HAP-1 (cell line): Measurements from ENCODE around the gene CUX1.
"Not testable (repeated sequence)": the region's sequence is repeated elsewhere in the genome, so short reads cannot be mapped to it uniquely, and the experiment has no call there.

Experiments
- DNase-seq, 2 experiments: peaks; one replicate each; pipeline ENCODE4 v3.0.0-alpha.2; 2016 to 2020; ENCODE audit warnings: low spot score in 2 of 2
- H3K27me3 ChIP-seq: fragments of 250-450 bp; sonication (Bioruptor Pico); 2 replicates; pipeline ENCODE4 v1.5.1; 2020; ENCODE audit warnings: low read depth, mild to moderate bottlenecking, moderate library complexity
- H3K36me3 ChIP-seq: fragments of 250-450 bp; sonication (Bioruptor Pico); replicated peaks from 2 replicates; pipeline ENCODE4 v1.5.1; 2020; ENCODE audit warnings: mild to moderate bottlenecking
- H3K4me1 ChIP-seq: fragments of 250-450 bp; sonication (Bioruptor Pico); 2 replicates; pipeline ENCODE4 v1.5.1; 2020; ENCODE audit warnings: mild to moderate bottlenecking
- H3K4me3 ChIP-seq: fragments of 250-450 bp; sonication (Bioruptor Pico); 2 replicates; pipeline ENCODE4 v1.5.1; 2020; ENCODE audit warnings: mild to moderate bottlenecking, moderate library complexity
- H3K9me3 ChIP-seq: fragments of 250-450 bp; sonication (Bioruptor Pico); 2 replicates; pipeline ENCODE4 v1.5.1; 2020; ENCODE audit warnings: mild to moderate bottlenecking, moderate library complexity
- in situ Hi-C: fragments of 300-500 bp; cut with MboI; formaldehyde crosslinking; loops from 3 replicates; pipeline ENCODE4 v1.14.3; 2020; ENCODE audit warnings: low sequenced_read_pairs, inconsistent platforms, mixed read lengths

CUX1 gene

DNA sequence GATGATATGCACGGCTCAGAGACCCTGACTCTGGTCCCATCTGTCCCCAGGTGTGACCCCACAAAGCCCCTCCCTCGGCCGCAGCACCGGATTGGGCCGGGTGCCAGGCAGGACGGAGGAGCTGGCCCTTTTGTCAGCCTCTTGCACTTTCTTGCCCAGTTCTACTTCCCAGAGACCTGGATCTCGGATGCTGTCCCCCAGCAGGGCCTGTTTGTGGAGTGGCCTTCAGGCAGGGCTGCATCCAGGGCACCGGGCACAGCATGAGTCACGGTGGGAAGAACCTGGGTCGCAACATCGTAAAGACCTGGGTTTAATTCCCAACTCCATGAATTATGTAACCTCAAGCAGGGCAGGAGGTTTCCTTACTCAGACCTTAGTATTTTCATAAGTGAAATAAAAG, 310.9 kb downstream of the CUX1 start:
- H3K27me3 ChIP-seq: no peaks in the 10 kb centered on the region
- H3K4me3 ChIP-seq: no peak overlapping the region
- DNase-seq: no peak
- H3K36me3 ChIP-seq: no peaks in the 10 kb centered on the region
- in situ Hi-C loops: no loop called here
- no peaks in the 10 kb centered on the region for H3K4me1 ChIP-seq
- H3K9me3 ChIP-seq: no peaks in the 10 kb centered on the region

DNA sequence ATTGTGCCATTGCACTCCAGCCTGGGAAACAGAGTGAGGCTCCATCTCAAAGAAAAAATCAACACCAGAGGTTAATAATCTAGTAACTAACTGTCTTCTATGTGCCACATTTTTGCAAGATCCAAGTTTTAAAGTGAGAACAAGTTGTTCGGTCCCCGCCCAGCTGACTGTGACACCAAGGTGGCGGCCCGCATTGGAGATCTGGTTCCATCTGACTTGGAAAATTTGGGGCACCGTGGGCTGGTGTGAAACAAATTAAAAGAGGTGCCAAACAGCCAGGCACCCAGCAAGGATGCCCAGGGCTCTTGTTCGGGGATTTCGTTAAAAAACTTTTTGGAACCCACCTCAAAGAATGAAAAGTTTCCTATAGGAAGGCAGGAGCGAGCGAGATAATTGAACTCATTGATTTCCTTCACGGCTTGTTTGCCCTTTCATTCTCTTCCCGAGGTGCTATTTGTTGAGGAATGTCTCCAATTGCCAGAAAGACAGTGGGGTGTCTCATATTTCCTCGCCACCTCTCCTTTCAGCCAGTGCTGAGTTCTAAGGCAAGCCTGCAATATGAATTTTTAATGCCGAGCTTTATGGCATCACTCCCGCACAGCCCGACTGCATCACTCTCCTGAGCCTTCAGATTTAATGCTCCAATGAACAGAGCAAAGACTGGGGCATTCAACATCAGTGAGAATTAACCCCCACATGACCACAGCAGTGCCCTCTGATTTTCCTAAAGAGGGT, 312.4 kb downstream of the CUX1 start:
- H3K9me3 ChIP-seq: no peaks in the 10 kb centered on the region
- in situ Hi-C loops: no loop called here
- H3K4me3 ChIP-seq: no peak overlapping the region
- no peak for DNase-seq
- no peaks in the 10 kb centered on the region for H3K36me3 ChIP-seq
- no peaks in the 10 kb centered on the region for H3K27me3 ChIP-seq
- no peaks in the 10 kb centered on the region for H3K4me1 ChIP-seq

DNA sequence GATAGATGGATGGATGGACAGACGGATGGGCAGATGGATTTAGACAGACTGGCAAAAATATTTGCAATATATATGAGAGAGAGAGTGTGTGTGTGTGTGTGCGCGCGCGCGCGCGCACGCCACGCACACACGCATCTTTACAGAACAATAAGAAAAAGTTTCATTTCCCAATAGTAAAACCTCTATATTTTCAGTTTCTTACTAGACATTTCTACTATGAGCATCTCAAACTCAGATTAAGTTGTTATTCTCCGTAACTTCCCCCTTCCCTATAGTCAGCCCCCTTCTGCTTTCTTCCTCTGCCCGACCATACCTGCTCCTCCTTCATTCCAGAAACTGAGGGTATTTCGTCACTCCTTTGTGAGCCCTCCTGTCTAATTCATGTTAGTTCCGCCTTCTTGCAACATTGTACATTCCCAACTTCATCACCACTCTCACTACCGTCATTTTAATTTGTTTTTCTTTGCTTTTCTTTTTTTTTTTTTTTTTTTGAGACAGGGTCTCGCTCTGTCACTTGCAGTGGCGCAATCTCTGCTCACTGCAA, 314.9 kb downstream of the CUX1 start:
- DNase-seq: no peak
- no peaks in the 10 kb centered on the region for H3K9me3 ChIP-seq
- no peak overlapping the region for H3K4me3 ChIP-seq
- no peaks in the 10 kb centered on the region for H3K4me1 ChIP-seq
- no peaks in the 10 kb centered on the region for H3K27me3 ChIP-seq
- no peaks in the 10 kb centered on the region for H3K36me3 ChIP-seq
- in situ Hi-C loops: no loop called here

DNA sequence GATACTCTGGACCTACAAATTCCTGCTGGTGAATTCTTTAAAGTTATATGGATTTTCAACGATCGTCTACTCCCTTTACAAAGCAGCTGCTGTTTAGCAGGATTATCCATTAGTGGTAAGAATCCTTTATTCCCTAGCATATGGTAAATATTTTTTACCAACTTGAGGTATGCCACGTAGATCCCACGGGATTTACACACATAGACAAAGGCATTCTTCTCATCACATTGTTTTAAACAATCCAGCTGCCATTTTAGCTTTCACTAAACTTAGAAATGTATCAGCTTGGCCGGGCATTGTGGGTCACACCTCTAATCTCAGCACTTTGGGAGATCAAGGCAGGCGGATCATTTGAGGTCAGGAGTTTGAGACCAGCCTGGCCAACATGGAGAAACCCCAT, 321.2 kb downstream of the CUX1 start:
- Histone ChIP-seq H3K36me3 (no peaks in the 10 kb centered on the region), H3K9me3 (no peaks in the 10 kb centered on the region), H3K4me3 (no peak overlapping the region), H3K4me1 (peaks cover 3% of the 10 kb centered on the region; the same call in 1 of the 2 replicates), H3K27me3 (no peaks in the 10 kb centered on the region)
- in situ Hi-C loops: no loop called here
- peak; percentile 21 to 28 for DNase-seq

DNA sequence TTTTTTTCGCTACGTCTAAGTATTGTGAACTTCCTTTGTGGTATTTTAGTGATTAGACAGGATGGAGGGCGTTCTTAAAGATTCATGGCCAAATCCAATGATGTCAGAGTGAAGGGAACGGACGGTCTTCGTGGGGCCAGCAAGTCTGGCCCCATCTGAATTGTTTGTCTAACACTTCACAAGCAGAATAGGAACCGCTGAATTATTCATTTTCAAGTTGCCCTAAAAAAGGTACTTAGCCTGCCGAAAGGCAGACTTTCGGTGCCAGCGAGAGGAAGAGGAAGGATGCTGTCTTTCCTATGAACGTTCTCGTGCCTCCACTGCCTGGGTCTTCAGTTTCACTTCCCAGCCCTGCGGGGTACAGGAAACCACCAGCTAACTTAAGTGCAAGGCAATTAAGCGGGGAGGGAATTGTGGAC, 323.5 kb downstream of the CUX1 start:
- DNase-seq: no peak
- H3K9me3 ChIP-seq: no peaks in the 10 kb centered on the region
- H3K27me3 ChIP-seq: no peaks in the 10 kb centered on the region
- H3K4me1 ChIP-seq: peaks cover 3% of the 10 kb centered on the region; the same call in 1 of the 2 replicates
- no peaks in the 10 kb centered on the region for H3K36me3 ChIP-seq
- in situ Hi-C loops: no loop called here
- no peak overlapping the region for H3K4me3 ChIP-seq

DNA sequence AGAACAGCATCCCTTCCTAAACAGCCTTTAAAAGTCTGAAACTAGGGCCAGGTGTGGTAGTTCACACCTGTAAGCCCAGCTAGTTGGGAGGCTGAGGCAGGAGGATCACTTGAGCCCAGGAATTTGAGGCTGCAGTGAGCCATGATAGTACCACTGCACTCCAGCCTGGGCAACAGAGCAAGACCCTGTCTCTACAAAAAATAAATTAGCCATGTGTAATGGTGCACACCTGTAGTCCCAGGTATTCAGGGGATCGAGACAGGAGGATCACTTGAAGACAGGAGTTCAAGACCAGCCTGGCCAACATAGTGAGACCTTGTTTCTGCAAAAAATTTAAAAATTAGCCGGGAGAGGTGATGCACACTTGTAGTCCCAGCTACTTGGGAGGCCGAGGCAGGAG, 325.0 kb downstream of the CUX1 start:
- H3K36me3 ChIP-seq, H3K4me3 ChIP-seq, in situ Hi-C loops, H3K9me3 ChIP-seq, DNase-seq, H3K27me3 ChIP-seq, H3K4me1 ChIP-seq: not testable (repeated sequence)

DNA sequence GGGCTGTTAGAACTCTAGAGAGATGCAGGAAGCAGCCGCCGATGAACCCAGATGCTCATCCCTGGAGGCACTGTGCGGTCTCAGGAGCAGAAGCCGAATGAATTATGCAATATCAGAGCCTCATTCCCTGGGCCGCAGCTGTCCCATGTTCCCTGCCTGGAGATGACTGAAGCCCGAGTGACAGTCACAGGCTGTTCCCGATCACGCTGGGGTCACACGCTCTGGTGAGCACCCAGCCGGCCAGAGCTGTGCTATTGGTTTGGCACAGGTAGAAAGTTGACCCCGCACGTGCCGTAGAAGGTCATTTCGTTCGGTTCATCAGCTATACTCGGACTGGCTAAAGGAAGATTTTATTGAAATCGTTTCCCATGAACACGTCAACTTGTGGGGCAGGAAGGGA, 328.7 kb downstream of the CUX1 start:
- no peak for DNase-seq
- H3K27me3 ChIP-seq: no peaks in the 10 kb centered on the region
- peaks cover 6% of the 10 kb centered on the region for H3K4me1 ChIP-seq
- no peaks in the 10 kb centered on the region for H3K36me3 ChIP-seq
- no peaks in the 10 kb centered on the region for H3K9me3 ChIP-seq
- no peak overlapping the region for H3K4me3 ChIP-seq
- in situ Hi-C loops: no loop called here

DNA sequence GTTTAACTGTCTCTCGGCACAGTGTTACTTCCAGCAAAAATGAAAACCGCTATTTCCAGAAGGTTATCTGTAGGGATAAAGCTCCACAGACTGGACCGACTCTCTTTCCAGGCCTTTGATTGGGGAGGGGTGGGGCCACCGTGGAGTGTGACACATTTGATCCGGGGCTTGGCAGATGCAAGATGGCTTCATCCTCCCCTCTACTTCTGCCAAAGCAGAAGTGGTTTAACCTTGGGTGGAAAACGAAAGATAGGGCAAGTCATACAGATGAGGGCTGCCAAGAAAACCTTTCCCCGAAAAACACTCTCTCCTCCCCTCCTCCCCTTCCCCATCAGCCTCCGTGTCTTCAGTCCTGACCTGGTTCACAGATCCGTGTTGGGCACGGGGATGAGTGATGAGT, 329.6 kb downstream of the CUX1 start:
- in situ Hi-C loops: no loop called here
- H3K4me1 ChIP-seq: peaks cover 9% of the 10 kb centered on the region
- H3K9me3 ChIP-seq: no peaks in the 10 kb centered on the region
- no peak for DNase-seq
- no peaks in the 10 kb centered on the region for H3K27me3 ChIP-seq
- no peaks in the 10 kb centered on the region for H3K36me3 ChIP-seq
- no peak overlapping the region for H3K4me3 ChIP-seq

DNA sequence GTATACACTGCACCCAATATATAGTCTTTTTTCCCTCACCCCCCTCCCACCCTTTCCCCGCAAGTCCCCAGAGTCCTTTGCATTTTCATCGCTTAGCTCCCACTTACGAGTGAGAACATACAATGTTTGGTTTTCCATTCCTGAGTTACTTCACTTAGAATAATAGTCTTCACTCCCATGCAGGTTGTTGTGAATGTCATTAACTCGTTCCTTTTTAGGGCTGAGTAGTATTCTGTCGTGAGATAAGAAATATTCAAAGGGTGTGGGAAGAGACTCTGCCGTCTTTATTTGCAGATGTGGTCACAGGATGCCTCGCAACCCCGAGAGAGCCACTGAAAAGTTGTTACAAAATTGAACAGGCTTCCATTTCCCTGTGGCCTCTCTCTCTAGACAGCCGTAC, 331.4 kb downstream of the CUX1 start:
- H3K4me3 ChIP-seq: no peak overlapping the region
- in situ Hi-C loops: no loop called here
- H3K36me3 ChIP-seq: no peaks in the 10 kb centered on the region; the same call in 1 of the 2 replicates
- no peak for DNase-seq
- no peaks in the 10 kb centered on the region for H3K9me3 ChIP-seq
- H3K4me1 ChIP-seq: peaks cover 15% of the 10 kb centered on the region
- no peaks in the 10 kb centered on the region for H3K27me3 ChIP-seq

DNA sequence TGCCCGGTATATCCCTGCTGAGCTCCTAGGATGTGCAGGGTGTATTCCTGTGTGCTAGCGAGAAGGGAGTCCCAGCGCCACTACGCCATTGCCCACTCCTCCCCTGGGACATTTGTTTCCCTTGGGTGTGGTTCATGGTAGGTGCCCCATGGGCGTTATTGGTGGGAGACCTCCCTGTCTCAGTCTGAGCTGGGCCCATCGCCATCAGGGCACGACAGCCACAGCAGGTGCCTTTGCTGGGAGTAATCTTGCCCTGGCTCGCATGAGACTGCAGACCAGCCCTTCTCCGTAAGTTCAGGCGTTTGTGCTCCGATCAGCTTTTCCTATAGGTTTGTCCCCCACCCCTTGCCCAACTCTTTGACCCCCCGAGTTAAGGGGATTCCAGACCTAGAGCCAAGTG, 332.0 kb downstream of the CUX1 start:
- Histone ChIP-seq H3K27me3 (no peaks in the 10 kb centered on the region), H3K4me1 (peaks cover 15% of the 10 kb centered on the region), H3K36me3 (no peaks in the 10 kb centered on the region; the same call in 1 of the 2 replicates), H3K4me3 (no peak overlapping the region), H3K9me3 (no peaks in the 10 kb centered on the region)
- in situ Hi-C loops: no loop called here
- no peak for DNase-seq

DNA sequence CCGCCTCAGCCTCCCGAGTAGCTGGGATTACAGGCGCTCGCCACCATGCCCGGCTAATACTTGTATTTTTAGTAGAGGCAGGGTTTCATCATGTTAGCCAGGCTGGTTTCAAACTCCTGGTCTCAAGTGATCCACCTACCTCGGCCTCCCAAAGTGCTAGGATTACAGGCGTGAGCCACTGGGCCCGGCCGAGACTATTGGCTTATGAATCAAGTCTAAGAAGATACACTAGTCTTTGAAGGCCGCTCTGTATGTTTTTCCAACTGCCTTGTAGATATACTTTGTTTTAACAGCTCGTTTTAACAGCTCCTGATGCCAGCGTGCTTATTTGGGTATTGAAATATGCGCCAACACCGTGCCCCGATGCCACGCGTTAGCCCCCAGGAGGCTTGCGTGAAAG, 332.8 kb downstream of the CUX1 start:
- H3K36me3 ChIP-seq: no peaks in the 10 kb centered on the region; the same call in 1 of the 2 replicates
- in situ Hi-C loops: no loop called here
- no peak for DNase-seq
- no peaks in the 10 kb centered on the region for H3K9me3 ChIP-seq
- peaks cover 15% of the 10 kb centered on the region for H3K4me1 ChIP-seq
- no peak overlapping the region for H3K4me3 ChIP-seq
- no peaks in the 10 kb centered on the region for H3K27me3 ChIP-seq

DNA sequence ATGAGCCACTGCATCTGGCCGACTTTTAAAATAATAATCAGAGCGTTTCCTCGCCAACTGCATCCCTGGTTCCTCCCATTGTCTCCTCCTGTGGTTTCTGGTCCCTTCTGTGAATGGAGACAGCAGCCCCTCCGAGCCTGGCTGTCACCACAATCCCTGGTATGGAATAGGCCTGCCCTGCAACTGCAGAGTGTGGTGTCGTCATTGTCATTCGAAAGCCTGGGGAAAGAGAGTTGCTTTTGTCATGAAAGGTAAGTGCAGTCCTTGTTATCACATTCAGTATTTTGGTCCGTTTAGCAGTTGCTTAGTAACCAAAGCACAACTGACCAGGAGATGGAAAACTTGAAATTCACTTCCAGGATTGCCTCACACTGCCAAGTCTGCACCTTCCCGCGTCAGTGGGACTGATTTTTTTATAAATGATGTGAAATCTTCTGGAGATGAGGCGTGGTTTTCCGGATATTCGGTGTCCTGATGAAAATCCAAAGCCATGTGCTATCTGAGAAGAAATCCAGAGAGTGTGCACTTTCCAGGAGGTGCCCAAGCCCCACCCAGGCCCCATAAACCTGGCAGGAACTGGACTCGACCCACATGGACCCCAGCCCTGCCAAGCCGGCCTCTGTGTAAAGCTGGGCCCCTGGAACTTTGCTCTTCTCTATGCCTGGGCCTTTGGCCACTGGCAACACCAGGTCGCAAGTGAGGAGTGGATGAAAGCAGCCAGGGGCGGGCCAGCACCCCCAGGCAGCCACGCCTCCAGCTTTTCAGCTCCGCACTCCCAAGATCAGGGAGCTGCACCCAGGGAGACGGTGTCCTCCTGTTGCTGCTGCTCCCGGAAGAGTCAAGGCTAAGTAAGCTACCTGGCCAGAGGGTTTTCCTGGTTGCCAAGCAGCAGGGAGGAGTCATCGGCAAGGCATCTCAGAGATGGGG, 335.5 kb downstream of the CUX1 start:
- peak; percentile 56 to 71 for DNase-seq
- no peaks in the 10 kb centered on the region; the same call in 1 of the 2 replicates for H3K36me3 ChIP-seq

DNA sequence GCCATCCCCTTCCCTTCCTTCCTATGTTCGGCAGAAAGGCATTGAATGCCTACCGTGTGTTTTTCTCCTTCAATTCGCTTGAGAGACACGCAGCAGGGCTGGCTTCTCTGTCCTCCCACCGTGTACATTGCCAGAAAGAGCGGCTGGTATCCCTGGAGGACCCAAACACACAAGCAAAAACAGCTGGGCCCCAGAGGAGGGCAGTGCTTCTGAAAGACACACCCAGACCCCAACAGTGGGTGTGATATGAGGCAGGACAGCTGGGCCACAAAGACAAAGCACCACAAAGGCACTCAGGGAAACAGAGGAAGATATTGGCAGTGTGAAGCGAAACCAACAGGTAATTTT, 336.1 kb downstream of the CUX1 start:
- H3K4me3 ChIP-seq: no peak overlapping the region
- no peaks in the 10 kb centered on the region for H3K27me3 ChIP-seq
- no peak for DNase-seq
- peaks cover 15% of the 10 kb centered on the region for H3K4me1 ChIP-seq
- in situ Hi-C loops: no loop called here
- H3K36me3 ChIP-seq: no peaks in the 10 kb centered on the region; the same call in 1 of the 2 replicates
- H3K9me3 ChIP-seq: no peaks in the 10 kb centered on the region

More for the DNA sequence above, 335.5 kb downstream of the CUX1 start:
- Histone ChIP-seq H3K4me3 (no peak overlapping the region), H3K27me3 (no peaks in the 10 kb centered on the region), H3K4me1 (peaks cover 15% of the 10 kb centered on the region), H3K9me3 (no peaks in the 10 kb centered on the region)
- in situ Hi-C loops: no loop called here

DNA sequence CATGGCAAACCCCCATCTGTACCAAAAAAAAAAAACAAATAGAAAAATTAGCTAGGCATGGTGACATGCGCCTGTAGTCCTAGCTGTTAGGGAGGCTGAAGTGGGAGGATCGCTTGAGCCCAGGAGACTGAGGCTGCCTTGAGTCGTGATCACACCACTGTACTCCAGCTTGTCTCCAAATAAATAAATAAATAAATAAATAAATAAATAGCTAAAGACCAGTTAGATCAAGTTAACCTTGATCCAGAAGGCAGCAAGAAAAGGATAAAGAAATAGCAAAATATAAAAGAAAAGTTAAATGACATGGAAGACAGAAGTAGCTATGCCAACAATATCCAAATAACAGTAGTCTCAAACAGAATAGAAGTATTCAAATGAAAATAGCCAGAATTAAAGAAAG, 337.0 kb downstream of the CUX1 start:
- no peaks in the 10 kb centered on the region; the same call in 1 of the 2 replicates for H3K36me3 ChIP-seq
- no peaks in the 10 kb centered on the region for H3K27me3 ChIP-seq
- H3K4me3 ChIP-seq: no peak overlapping the region
- no peaks in the 10 kb centered on the region for H3K9me3 ChIP-seq
- peaks cover 15% of the 10 kb centered on the region for H3K4me1 ChIP-seq
- in situ Hi-C loops: no loop called here
- DNase-seq: no peak
